Mesenchymal stem cell (in vitro differentiated cells and primary cell): ENCODE measurements around the gene PTPRG.

ENCODE experiments used
- DNase-seq: peaks from one replicate; pipeline ENCODE4 v3.0.0-alpha.2; 2013
- H2AFZ ChIP-seq: one replicate; pipeline ENCODE4 v1.6.1; 2013; ENCODE audit warnings: low read depth, mild to moderate bottlenecking, control low read depth, inconsistent platforms, low read length, moderate library complexity
- H2AK5ac ChIP-seq: 2 replicates; pipeline ENCODE4 v1.6.1; 2013; ENCODE audit warnings: low read length, moderate library complexity, mild to moderate bottlenecking, inconsistent platforms; ENCODE audit not compliant: severe bottlenecking
- H2BK120ac ChIP-seq: one replicate; pipeline ENCODE4 v1.6.1; 2013; ENCODE audit warnings: low read depth, mild to moderate bottlenecking, inconsistent platforms, low read length, moderate library complexity
- H2BK12ac ChIP-seq, 2 experiments: one replicate each; pipeline ENCODE4 v1.6.1; 2013; ENCODE audit warnings: inconsistent platforms in 2 of 2, low read length in 2 of 2, mild to moderate bottlenecking in 2 of 2, moderate library complexity in 2 of 2, control low read depth in 1 of 2
- H2BK15ac ChIP-seq: one replicate; pipeline ENCODE4 v1.6.1; 2013; ENCODE audit warnings: mild to moderate bottlenecking, low read depth, inconsistent platforms; ENCODE audit not compliant: poor library complexity, severe bottlenecking
- H2BK5ac ChIP-seq: 2 replicates; pipeline ENCODE4 v1.6.1; 2013; ENCODE audit warnings: low read depth, mild to moderate bottlenecking, low read length, control low read depth, inconsistent platforms; ENCODE audit not compliant: poor library complexity, severe bottlenecking
- H3K14ac ChIP-seq, 2 experiments: one replicate each; pipeline ENCODE4 v1.6.1; 2013; ENCODE audit warnings: inconsistent platforms in 2 of 2, low read length in 2 of 2, control low read depth in 1 of 2, mild to moderate bottlenecking in 1 of 2, moderate library complexity in 1 of 2
- H3K18ac ChIP-seq, 2 experiments: one replicate each; pipeline ENCODE4 v1.6.1; 2013; ENCODE audit warnings: inconsistent platforms in 2 of 2, low read length in 2 of 2, control low read depth in 1 of 2, low read depth in 1 of 2, mild to moderate bottlenecking in 1 of 2
- H3K23ac ChIP-seq, 2 experiments: one replicate each; pipeline ENCODE4 v1.6.1; 2013; ENCODE audit warnings: inconsistent platforms in 2 of 2, low read length in 2 of 2, mild to moderate bottlenecking in 2 of 2, moderate library complexity in 2 of 2, control low read depth in 1 of 2
- H3K27ac ChIP-seq: 2 replicates; pipeline ENCODE4 v1.5.1; 2013; ENCODE audit warnings: mild to moderate bottlenecking, moderate library complexity, low read length, control low read depth, inconsistent platforms; ENCODE audit not compliant: poor library complexity, severe bottlenecking
- H3K27me3 ChIP-seq, 2 experiments: 2 replicates each; pipeline versions ENCODE4 v1.6.1 to v1.7.0; 2013; ENCODE audit warnings: low read length in 2 of 2, mild to moderate bottlenecking in 2 of 2, moderate library complexity in 2 of 2, control low read depth in 1 of 2, inconsistent platforms in 1 of 2; ENCODE audit not compliant: control insufficient read depth in 1 of 2, insufficient read depth in 1 of 2
- H3K36me3 ChIP-seq, 2 experiments: 2 replicates each; pipeline versions ENCODE4 v1.6.1 to v1.7.0; 2013; ENCODE audit warnings: low read length in 2 of 2, control low read depth in 1 of 2, inconsistent platforms in 1 of 2, low read depth in 1 of 2, mild to moderate bottlenecking in 1 of 2; ENCODE audit not compliant: insufficient read depth in 2 of 2, control insufficient read depth in 1 of 2
- H3K4ac ChIP-seq, 2 experiments: one replicate each; pipeline ENCODE4 v1.6.1; 2013; ENCODE audit warnings: inconsistent platforms in 2 of 2, low read length in 2 of 2, mild to moderate bottlenecking in 2 of 2, moderate library complexity in 2 of 2, control low read depth in 1 of 2, low read depth in 1 of 2
- H3K4me1 ChIP-seq: 2 replicates; pipeline ENCODE4 v1.6.1; 2013; ENCODE audit warnings: low read depth, low read length, control low read depth; ENCODE audit not compliant: control insufficient read depth, insufficient read depth
- H3K4me2 ChIP-seq: 2 replicates; pipeline ENCODE4 v1.6.1; 2013; ENCODE audit warnings: low read length, mild to moderate bottlenecking, inconsistent platforms; ENCODE audit not compliant: poor library complexity, severe bottlenecking
- H3K4me3 ChIP-seq, 2 experiments: 2 replicates each; pipeline versions ENCODE4 v1.5.1 to v1.7.0; 2013; ENCODE audit warnings: low read length in 2 of 2, mild to moderate bottlenecking in 2 of 2, control low read depth in 1 of 2, low read depth in 1 of 2; ENCODE audit not compliant: insufficient read depth in 1 of 2
- H3K79me1 ChIP-seq: replicated peaks from 2 replicates; pipeline ENCODE4 v1.6.1; 2013; ENCODE audit warnings: mild to moderate bottlenecking, control low read depth, low read length, inconsistent platforms; ENCODE audit not compliant: poor library complexity, severe bottlenecking
- H3K9ac ChIP-seq: 2 replicates; pipeline ENCODE4 v1.7.0; 2013; ENCODE audit warnings: mild to moderate bottlenecking, low read length, moderate library complexity
- H3K9me3 ChIP-seq: 2 replicates; pipeline ENCODE4 v1.7.0; 2013; ENCODE audit warnings: mild to moderate bottlenecking, low read length; ENCODE audit not compliant: control insufficient read depth
- H4K8ac ChIP-seq: one replicate; pipeline ENCODE4 v1.6.1; 2013; ENCODE audit warnings: inconsistent platforms, mild to moderate bottlenecking, low read length, moderate library complexity
- H4K91ac ChIP-seq: one replicate; pipeline ENCODE4 v1.6.1; 2013; ENCODE audit warnings: mild to moderate bottlenecking, low read length, inconsistent platforms
- WGBS: methylation state at CpG from one replicate; pipeline ENCODE4 v1.1.7; 2013; ENCODE audit warnings: mixed read lengths; 5-methylcytosine and 5-hydroxymethylcytosine counted together

The PTPRG gene

DNA sequence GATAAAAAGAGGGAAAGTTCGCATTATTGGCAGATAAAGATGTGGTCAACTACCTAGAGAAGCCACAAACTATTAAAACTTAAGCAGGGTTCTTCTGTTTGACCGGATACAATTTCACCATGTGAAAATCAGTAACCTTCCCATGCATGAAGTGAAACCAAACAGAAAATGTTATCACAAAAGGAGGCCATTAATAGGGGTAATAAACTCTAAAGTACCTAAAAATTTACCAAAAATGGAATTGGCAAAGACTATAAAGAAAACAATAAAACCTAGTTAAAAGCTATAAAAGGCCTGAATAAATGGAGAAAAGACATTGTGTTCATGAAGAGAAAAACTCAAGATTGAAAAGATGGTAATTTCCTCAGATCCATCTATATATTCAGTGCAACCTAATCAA, 728.6 kb downstream of the PTPRG start:
- H3K14ac ChIP-seq, result no peak overlapping the region
- H4K91ac ChIP-seq, result no peak overlapping the region
- H3K27me3 ChIP-seq, result no peaks in the 10 kb centered on the region
- no peak overlapping the region for H3K4ac ChIP-seq
- no peak overlapping the region for H3K9ac ChIP-seq
- peaks cover 0 to 25% of the 10 kb centered on the region in 2 experiments for H3K36me3 ChIP-seq
- no peak overlapping the region for H3K23ac ChIP-seq
- no peak for DNase-seq
- no peak overlapping the region for H2BK15ac ChIP-seq
- no peak overlapping the region for H3K18ac ChIP-seq
- H2AFZ ChIP-seq, result no peak overlapping the region
- H3K9me3 ChIP-seq, result no peaks in the 10 kb centered on the region
- no peak overlapping the region for H2BK5ac ChIP-seq
- no peak overlapping the region for H2BK120ac ChIP-seq
- H4K8ac ChIP-seq, result no peak overlapping the region
- H2BK12ac ChIP-seq, result no peak overlapping the region
- no peak overlapping the region for H3K4me3 ChIP-seq
- H3K79me1 ChIP-seq, result no peaks in the 10 kb centered on the region
- WGBS, result 83% methylated on average over 1 of the region's 2 CpGs
- no peak overlapping the region for H3K4me2 ChIP-seq
- no peaks in the 10 kb centered on the region for H3K4me1 ChIP-seq
- H2AK5ac ChIP-seq, result no peak overlapping the region
- H3K27ac ChIP-seq, result no peak overlapping the region

- Histone ChIP-seq H3K4me3 (no peak overlapping the region), H3K79me1 (no peaks in the 10 kb centered on the region), H4K8ac (no peak overlapping the region), H2BK5ac (no peak overlapping the region), H2BK12ac (no peak overlapping the region), H3K14ac (no peak overlapping the region), H3K27me3 (no peaks in the 10 kb centered on the region), H3K4me2 (no peak overlapping the region), H3K23ac (no peak overlapping the region), H3K36me3 (peaks cover 0 to 34% of the 10 kb centered on the region in 2 experiments), H3K18ac (no peak overlapping the region), H2BK120ac (no peak overlapping the region), H4K91ac (no peak overlapping the region), H3K9ac (no peak overlapping the region), H2BK15ac (no peak overlapping the region), H2AK5ac (no peak overlapping the region), H3K4ac (no peak overlapping the region), H3K4me1 (no peaks in the 10 kb centered on the region), H2AFZ (no peak overlapping the region), H3K9me3 (no peaks in the 10 kb centered on the region), H3K27ac (no peak overlapping the region)
- DNase-seq, result no peak
- WGBS, result 93% methylated on average over 1 of the region's 2 CpGs
Observed at GRCh38 chr3:62293051-62293780, 731.8 kb downstream of the PTPRG start.

DNA sequence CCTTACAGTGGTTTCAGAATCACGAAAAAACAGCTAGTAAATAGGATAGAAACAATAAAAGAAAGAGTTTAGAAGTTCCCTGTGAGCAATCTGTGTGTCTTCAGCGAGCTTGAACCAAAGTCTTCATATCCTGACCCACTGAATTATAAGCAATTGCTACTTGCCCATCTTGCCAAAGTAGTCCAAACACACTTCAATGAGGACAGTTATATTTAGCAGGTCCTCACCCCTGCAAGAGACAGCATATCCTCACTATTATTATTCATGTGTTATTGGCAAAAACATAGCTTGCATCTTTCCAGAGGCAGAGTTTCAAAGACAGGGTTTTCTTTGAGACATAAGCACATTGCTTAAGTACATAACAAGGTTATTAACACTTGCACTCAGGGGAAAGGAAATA, 734.2 kb downstream of the PTPRG start:
- H3K23ac ChIP-seq, result no peak overlapping the region
- no peak overlapping the region for H2AK5ac ChIP-seq
- no peak overlapping the region for H2BK5ac ChIP-seq
- no peak overlapping the region for H2AFZ ChIP-seq
- no peak overlapping the region for H3K9ac ChIP-seq
- 83% methylated on average over 2 of the region's 2 CpGs for WGBS
- H3K27me3 ChIP-seq, result no peaks in the 10 kb centered on the region
- H3K27ac ChIP-seq, result no peak overlapping the region
- no peak for DNase-seq
- no peaks in the 10 kb centered on the region for H3K79me1 ChIP-seq
- H3K4me1 ChIP-seq, result no peaks in the 10 kb centered on the region
- no peak overlapping the region for H3K4ac ChIP-seq
- no peak overlapping the region for H2BK12ac ChIP-seq
- no peak overlapping the region for H4K8ac ChIP-seq
- H4K91ac ChIP-seq, result no peak overlapping the region
- no peak overlapping the region for H2BK15ac ChIP-seq
- H3K4me3 ChIP-seq, result no peak overlapping the region
- no peak overlapping the region for H3K14ac ChIP-seq
- H2BK120ac ChIP-seq, result no peak overlapping the region
- peaks cover under 1% of the 10 kb centered on the region for H3K9me3 ChIP-seq
- H3K18ac ChIP-seq, result no peak overlapping the region
- H3K36me3 ChIP-seq, result peaks cover 0 to 41% of the 10 kb centered on the region in 2 experiments
- H3K4me2 ChIP-seq, result no peak overlapping the region

- no peak overlapping the region for H2AK5ac ChIP-seq
- no peak overlapping the region for H2AFZ ChIP-seq
- no peak overlapping the region for H3K4ac ChIP-seq
- H2BK15ac ChIP-seq, result no peak overlapping the region
- no peak overlapping the region for H2BK5ac ChIP-seq
- no peak overlapping the region for H3K23ac ChIP-seq
- H4K8ac ChIP-seq, result no peak overlapping the region
- H3K36me3 ChIP-seq, result peaks cover 0 to 15% of the 10 kb centered on the region in 2 experiments
- H2BK12ac ChIP-seq, result no peak overlapping the region
- H3K4me2 ChIP-seq, result no peak overlapping the region
- H3K9me3 ChIP-seq, result peaks cover 7% of the 10 kb centered on the region
- H2BK120ac ChIP-seq, result no peak overlapping the region
- no peak overlapping the region for H3K14ac ChIP-seq
- H3K27ac ChIP-seq, result no peak overlapping the region
- no peak overlapping the region for H3K4me3 ChIP-seq
- no peak overlapping the region for H3K18ac ChIP-seq
- no peak overlapping the region for H3K9ac ChIP-seq
- DNase-seq, result no peak
- WGBS, result 99% methylated on average over 3 of the region's 3 CpGs
- H3K27me3 ChIP-seq, result no peaks in the 10 kb centered on the region
- no peaks in the 10 kb centered on the region for H3K4me1 ChIP-seq
- H4K91ac ChIP-seq, result no peak overlapping the region
- H3K79me1 ChIP-seq, result no peaks in the 10 kb centered on the region
Observed at GRCh38 chr3:62300617-62301016, 739.2 kb downstream of the PTPRG start.
